Parietal lobe (tissue), 2 donors: ENCODE measurements around the gene MARCHF6. TPM values are rescaled to one million over a fixed set of nuclear protein-coding genes. Genes with fewer than 3 reads are reported as not detected.

Experiments
- small RNA-seq: library from RNA; depleted of rRNA; stranded (forward); fragments of <200 nt; gene quantifications from one replicate; pipeline ENCODE3, GENCODE V24; 2014; ENCODE audit warnings: low replicate concordance
- total RNA-seq: library from RNA; depleted of rRNA; stranded (reverse); fragments of >200 nt; gene quantifications from one replicate; pipeline ENCODE4 v1.2.3, GENCODE V29; 2014

MARCHF6 gene
- total RNA-seq, result 355 TPM

GRCh38 chr5:10353241-10354047, at the start of gene MARCHF6:
MARCHF6 (plus strand) TSS chr5:10353695; CDS start chr5:10353899, 204 bp downstream.

DNA sequence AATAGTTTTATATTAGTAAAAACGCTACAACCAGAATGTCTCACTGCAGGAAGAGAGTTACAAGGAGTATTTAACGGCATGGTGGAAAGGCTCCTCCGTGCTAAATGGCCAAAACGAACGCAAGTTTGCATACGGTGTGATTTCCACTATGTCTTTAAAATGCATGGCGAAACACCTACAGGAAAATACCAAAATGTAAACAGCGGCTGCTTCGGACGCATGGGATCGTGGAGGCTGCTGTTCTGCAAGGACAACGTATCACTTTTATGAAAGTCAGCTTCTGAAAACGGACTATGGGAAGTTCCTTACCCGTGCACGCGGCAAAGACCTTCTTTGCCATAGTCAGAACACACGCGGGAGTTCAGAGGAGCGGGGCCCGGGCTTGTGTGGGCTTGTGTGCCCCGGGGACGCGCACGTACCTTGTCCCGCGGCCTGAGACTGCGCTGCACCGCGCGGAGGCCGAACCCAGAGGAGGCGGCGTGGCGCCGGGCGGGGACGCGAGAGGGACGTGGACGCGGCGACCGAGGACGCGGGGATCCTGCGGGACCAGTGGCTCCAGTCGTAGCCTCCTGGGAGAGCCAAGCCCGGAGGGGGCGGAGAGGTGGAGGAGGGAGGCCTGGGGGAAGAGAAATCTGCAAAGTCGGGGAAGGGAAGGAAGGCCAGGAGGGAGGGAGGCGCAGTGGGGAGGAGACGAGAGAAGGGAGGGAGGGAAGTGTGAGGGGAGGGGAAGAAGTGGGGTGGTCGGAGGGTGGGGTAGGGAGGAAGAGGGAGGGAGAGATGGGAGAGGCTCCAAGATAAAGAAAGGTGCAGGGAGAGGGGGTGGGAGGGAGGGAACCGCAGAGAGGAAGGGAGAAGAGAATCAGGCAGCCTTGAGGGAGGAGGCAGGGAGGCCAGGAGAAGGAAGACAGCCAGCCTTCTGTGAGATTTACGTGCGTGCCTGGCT, 46.0 kb upstream of the MARCHF6 start, which contains the start of gene CMBL:
CMBL (minus strand) TSS at position 697 of the 943 bp plus-strand sequence. CDS start 17,140 bp downstream, outside the sequence.

Small RNA genes within 50 kb of the gene (small RNA-seq; reads per million reads assigned to genes)
- gene RF00019, result not detected

Other genes with a start within 250 kb of the MARCHF6 start
- 55.7 TPM for gene ATPSCKMT, start 103.8 kb upstream of the MARCHF6 start, total RNA-seq
- gene CCT5, start 103.4 kb upstream of the MARCHF6 start, total RNA-seq, result 232 TPM
- gene CMBL, start 45.8 kb upstream of the MARCHF6 start, total RNA-seq, result 3.4 TPM
- 2.2 TPM for gene ROPN1L, start 88.2 kb downstream of the MARCHF6 start, total RNA-seq
- 4.4 TPM for gene ANKRD33B, start 210.4 kb downstream of the MARCHF6 start, total RNA-seq